Activated CD8-positive, alpha-beta memory T cell treated with anti-CD3 and anti-CD28 coated beads, Interleukin-2, amount 50 U/mL, for 48 hours (primary cell): Measurements from ENCODE around the gene NF1.

Experiments used
- DNase-seq: peaks from one replicate; pipeline ENCODE4 v3.0.0-alpha.2; 2020

Gene NF1

DNA sequence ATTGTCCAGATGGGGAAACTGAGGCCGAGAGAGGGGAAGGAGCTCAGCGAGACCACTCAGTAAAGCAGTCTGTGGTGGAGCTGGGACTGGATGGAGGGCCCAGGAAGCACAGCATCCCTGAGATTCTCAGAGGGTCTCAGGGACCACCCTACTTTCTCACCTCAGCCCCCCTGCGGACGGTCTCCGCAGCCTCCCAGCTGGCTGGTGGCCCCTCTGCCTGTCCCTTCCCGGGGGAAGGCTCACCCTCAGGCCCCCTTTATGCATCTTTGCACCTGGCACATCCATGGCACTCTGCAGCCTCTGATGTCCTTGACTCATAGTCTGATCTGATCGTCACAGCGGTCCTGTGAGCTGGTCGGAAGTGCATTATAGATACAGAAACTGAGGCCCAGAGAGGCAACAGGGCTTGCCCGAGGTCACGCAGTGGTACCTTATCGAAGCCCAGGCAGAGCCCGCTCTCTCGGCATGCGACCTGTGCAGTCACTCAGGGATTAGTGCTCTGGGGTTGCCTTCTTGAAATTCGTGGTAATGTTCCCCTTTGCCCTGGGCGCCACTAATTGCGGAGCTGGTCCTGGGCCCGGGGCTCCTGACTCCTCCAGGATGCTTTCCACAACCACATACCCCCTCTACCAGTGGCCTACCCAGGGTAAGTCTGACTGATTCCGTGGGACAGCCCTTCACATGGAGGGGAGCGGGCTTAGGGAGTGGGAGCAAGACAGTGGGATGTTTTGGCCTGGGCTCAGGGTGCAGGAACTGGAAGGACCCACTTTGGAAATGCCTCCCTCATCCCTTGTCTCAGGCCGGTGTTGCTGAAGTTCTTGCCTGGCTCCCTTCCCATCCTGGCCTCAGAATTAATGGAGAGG lies 321.1 kb downstream of the NF1 start:
- DNase-seq, result no peak

DNA sequence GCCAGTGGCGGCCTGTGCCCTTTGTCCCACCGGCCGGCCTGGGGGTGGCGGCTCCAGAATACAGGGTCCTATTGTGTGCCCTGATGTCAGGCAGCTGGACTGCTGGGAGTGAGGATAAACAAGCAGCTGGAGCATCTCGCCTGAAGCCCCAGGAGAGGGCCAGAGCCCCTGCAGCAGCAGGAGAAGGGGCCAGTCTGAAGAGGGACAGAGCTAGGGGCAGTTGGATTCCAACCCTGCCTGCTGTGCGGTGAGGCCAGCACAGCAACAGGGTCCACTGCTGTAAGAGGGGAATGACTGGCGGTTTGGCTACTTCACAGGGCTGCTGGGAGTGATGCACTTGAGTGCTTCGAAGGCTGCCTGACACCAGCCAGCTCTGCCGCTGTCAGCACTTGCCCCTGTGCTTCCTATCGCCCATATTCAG lies 321.7 kb downstream of the NF1 start:
- DNase-seq, result no peak

DNA sequence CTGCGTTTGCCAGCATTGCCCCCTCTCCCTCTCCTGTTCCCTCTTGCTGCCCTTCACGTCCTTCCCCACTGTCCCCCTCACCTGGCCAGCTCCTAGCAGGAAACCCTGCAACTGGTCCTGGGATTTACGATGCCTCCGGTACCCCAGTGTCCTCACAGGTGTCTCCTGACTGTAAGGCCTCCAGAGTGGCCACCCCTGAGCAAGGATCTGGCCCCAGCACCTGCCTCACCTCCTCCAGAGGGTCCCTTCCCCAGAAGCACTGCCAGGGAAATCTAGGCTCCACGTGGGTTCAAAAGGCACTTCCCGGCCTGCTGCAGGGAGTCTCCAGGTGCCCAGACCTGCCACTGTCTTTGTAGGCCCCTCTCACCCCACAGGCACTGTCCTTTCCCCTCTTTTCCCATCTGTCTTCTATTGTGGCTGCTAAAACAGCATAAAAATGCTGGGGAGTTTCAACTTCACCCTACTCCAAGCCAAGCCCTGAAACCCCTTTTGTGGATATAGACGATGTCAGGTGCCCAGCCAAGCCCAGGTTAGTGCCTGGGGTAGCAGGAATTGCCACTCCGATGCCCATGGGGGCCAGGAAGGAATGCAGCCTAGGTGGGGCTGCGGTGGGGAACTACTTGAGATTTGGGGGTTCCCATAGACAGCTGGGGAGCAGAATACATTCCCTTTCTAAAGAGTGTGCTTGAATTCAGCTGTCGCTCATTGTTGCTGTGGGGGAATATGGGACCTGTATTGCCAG lies 322.4 kb downstream of the NF1 start:
- no peak for DNase-seq

DNA sequence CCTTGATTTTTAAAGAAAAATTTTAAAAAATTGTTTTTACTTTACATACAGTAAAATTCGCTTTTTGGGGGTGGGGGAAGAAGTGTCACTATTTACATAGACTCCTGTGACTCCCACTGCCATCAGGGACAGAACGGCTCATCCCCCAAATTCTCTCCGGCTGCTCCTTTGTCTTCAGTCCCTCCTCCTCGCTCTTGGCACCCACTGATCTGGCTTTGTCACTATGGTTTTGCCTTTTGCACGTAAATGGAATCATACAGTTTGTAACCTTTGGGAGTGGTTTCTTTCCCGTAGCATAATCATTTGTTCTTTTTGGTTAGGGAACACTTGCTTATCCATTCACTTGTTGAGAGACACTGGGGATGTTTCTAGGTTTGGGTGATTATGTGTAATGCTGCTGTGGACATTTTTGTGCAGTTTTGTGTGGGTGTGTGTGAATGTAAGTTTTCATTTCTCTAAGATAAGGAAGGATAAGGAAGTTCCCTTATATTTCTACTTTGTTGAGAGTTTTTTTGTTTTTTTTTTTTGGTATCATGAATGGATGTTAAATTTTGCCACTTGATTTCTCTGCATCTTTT lies 324.1 kb downstream of the NF1 start:
- DNase-seq, result no peak

DNA sequence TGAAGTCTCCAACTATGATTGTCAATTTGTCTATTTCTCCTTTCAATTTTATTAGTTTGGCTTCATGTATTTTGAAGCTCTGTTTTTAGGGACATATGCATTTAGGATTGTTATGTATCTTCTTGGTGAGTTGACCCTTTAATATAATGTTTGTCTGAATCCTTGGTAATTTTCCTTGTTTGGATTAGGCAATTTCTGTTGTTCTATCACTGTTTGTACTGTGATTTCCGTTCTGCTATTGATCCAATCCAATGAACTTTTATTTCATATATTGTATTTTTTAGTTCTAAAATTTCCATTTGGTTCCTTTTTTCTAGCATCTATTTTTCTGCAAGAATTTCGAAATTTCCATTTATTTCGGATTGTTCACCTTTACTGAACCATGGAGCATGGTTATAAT lies 327.7 kb downstream of the NF1 start:
- no peak for DNase-seq

DNA sequence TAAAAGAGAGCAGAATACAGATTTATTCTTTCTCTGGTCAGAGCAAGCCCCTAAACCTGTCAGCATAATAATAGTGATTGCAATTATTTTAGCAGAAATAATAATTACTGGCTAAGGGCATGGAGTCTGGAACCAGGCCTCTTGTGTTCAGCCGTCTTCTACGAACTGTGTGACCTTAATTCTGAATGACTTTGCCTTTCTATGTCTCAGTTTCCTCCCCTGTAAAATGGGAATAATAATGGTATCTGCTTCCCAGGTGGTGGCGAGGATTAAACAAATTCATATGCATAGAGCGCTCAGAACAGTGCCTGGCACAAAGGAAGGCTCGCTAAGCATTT lies 330.1 kb downstream of the NF1 start:
- no peak for DNase-seq

DNA sequence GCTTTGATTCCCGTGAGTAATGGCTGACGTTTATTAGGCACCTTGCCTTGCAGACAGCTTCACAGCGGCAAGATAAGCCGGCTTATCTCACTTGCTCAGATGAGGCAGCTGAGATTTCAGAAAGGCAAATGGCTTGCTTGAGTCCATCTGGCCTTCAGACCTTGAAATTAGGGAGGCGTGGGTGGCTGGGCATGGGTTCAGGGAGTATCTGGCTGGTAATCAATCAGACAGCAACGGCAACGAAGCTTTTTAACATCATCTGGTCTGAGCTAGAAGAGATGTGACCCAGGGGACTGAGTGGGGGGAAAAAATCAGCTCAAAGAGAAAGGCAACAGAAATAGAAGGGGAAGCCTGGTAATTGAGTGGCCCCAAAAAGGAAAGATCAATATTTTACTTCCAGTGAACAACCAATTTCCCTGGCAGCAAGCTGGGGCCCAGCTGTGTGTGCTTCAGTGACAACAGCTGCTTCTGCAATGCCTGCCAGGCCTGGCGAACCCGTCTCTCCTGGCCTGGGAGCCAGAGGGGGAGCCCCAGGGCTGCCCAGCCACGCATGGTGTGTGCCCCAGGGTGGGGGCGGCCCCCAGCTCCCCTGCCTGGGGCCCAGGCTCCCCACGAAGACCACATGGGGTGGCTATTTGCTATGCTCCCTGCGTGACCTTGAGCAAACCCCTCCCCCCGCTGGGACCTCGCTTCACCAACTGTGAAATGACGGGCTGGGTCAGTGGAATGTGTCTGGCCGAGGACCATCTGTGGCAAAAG lies 330.7 kb downstream of the NF1 start:
- no peak for DNase-seq
